Type B pancreatic cell (in vitro differentiated cells): ENCODE data around the gene PPP1R12A. TPM values are rescaled to one million over a fixed set of nuclear protein-coding genes. Genes with fewer than 3 reads are reported as not detected.

Experiments used
- DNase-seq: peaks from one replicate; pipeline ENCODE4 v3.0.0; 2021; ENCODE audit warnings: mixed read lengths; ENCODE audit not compliant: unreplicated experiment; ENCODE audit errors: extremely low spot score
- H3K27ac Mint-ChIP-seq: 2 replicates; pipeline ENCODE4 v1.8.0; 2021; ENCODE audit warnings: mild to moderate bottlenecking, mixed read lengths
- H3K27me3 Mint-ChIP-seq: 2 replicates; pipeline ENCODE4 v1.8.0; 2021; ENCODE audit warnings: mixed read lengths
- H3K36me3 Mint-ChIP-seq: 2 replicates; pipeline ENCODE4 v1.8.0; 2021; ENCODE audit warnings: mixed read lengths
- H3K4me1 Mint-ChIP-seq: one replicate; pipeline ENCODE4 v1.8.0; 2021; ENCODE audit warnings: mixed read lengths; ENCODE audit not compliant: unreplicated experiment
- H3K4me3 Mint-ChIP-seq: 2 replicates; pipeline ENCODE4 v1.8.0; 2021; ENCODE audit warnings: mild to moderate bottlenecking, mixed read lengths
- H3K9me3 Mint-ChIP-seq: 2 replicates; pipeline ENCODE4 v1.8.0; 2021; ENCODE audit warnings: mixed read lengths
- total RNA-seq: library from RNA; stranded (reverse); gene quantifications from 2 replicates; pipeline ENCODE4 v1.2.1, GENCODE V29; 2021; ENCODE audit warnings: low replicate concordance
- TF ChIP-seq, protein P1 (sequence below): fragments of 200-600 bp; sonication (generic); conservative IDR thresholded peaks from 2 replicates; pipeline ENCODE4 v1.5.0; 2021; ENCODE audit warnings: antibody characterized with exemption, mild to moderate bottlenecking

Gene PPP1R12A
- total RNA-seq, 1 donor from 2014 or later, result 78.2 TPM

- H3K4me1 Mint-ChIP-seq, result peaks cover 37% of the 10 kb centered on the region
- DNase-seq, result no peak
- peak overlapping the region; percentile 10 for H3K27ac Mint-ChIP-seq
- TF ChIP-seq, protein P1, sequence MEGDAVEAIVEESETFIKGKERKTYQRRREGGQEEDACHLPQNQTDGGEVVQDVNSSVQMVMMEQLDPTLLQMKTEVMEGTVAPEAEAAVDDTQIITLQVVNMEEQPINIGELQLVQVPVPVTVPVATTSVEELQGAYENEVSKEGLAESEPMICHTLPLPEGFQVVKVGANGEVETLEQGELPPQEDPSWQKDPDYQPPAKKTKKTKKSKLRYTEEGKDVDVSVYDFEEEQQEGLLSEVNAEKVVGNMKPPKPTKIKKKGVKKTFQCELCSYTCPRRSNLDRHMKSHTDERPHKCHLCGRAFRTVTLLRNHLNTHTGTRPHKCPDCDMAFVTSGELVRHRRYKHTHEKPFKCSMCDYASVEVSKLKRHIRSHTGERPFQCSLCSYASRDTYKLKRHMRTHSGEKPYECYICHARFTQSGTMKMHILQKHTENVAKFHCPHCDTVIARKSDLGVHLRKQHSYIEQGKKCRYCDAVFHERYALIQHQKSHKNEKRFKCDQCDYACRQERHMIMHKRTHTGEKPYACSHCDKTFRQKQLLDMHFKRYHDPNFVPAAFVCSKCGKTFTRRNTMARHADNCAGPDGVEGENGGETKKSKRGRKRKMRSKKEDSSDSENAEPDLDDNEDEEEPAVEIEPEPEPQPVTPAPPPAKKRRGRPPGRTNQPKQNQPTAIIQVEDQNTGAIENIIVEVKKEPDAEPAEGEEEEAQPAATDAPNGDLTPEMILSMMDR, result no peak
- H3K4me3 Mint-ChIP-seq, result no peak overlapping the region
- no peaks in the 10 kb centered on the region for H3K27me3 Mint-ChIP-seq
- H3K36me3 Mint-ChIP-seq, result peaks cover 6% of the 10 kb centered on the region
- no peaks in the 10 kb centered on the region for H3K9me3 Mint-ChIP-seq
Observed at GRCh38 chr12:79887890-79888289, 47.0 kb downstream of the PPP1R12A start.

GRCh38 chr12:79886917-79887519 is 47.9 kb downstream of the PPP1R12A start:
- TF ChIP-seq, protein P1, result peak; percentile 78
- no peak for DNase-seq
- Mint-ChIP-seq H3K27ac (peak overlapping the region; percentile 36), H3K9me3 (no peaks in the 10 kb centered on the region), H3K27me3 (no peaks in the 10 kb centered on the region), H3K4me3 (no peak overlapping the region), H3K4me1 (peaks cover 40% of the 10 kb centered on the region), H3K36me3 (peaks cover 12% of the 10 kb centered on the region)

DNA sequence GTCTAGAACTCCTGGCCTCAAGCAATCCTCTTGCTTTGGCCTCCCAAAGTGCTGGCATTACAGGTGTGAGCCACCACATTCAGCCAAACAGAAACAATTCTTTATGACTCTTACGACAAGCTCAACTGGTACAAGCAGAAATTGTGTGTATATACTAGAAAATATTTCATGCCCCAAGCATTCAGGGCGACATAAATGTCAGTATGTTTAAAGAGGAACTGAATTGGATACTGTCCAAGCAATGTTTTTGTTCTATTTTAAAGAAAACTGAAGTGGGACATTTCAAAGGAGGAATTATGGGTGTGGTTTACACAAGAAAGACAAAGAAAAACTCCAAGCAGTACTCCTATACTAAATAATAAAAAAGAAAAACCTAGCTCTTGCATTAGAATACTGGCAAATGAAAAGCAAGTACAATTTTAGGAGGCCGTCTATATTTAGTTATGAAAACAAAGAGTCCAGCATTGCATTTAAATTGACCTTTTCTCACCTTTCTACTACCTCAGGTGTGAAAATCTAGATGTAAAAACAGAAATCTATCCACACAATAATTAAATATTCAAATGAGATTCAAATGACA is 48.9 kb downstream of the PPP1R12A start:
- Mint-ChIP-seq H3K27ac (peak overlapping the region; percentile 45), H3K4me3 (no peak overlapping the region), H3K9me3 (no peaks in the 10 kb centered on the region), H3K27me3 (no peaks in the 10 kb centered on the region), H3K36me3 (peaks cover 13% of the 10 kb centered on the region), H3K4me1 (peaks cover 40% of the 10 kb centered on the region)
- TF ChIP-seq, protein P1, result no peak
- no peak for DNase-seq

DNA sequence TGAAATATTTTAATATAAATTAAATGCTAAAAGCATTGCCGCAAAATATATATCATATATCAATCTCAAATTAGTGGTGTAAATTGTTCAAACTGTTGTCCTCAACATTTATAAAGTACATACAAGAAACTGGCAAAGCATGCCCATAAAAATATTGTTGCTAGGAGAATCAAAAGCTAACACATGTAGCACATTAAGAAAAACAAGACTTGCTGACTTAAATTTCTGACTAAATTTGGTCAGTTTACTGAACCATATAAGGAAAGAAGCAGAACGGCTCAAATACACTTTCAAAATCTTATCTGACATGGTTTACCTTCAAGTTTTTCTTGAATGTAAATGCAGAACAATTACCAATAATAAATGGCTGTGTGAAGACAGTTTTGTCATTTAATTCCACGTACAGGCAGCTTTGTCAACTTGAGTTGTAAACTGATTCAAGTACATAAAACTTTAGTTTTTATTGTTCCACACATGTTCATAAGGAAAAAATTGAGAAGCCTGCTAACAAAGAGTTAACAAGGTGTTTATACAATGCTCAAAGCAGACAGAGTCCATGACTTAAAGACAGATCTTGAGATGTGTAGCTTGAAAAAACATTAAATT is 50.4 kb downstream of the PPP1R12A start:
- H3K27me3 Mint-ChIP-seq, result no peaks in the 10 kb centered on the region
- H3K4me3 Mint-ChIP-seq, result no peak overlapping the region
- H3K4me1 Mint-ChIP-seq, result peaks cover 38% of the 10 kb centered on the region
- no peak overlapping the region for H3K27ac Mint-ChIP-seq
- no peak for DNase-seq
- TF ChIP-seq, protein P1, result no peak
- no peaks in the 10 kb centered on the region for H3K9me3 Mint-ChIP-seq
- peaks cover 18% of the 10 kb centered on the region for H3K36me3 Mint-ChIP-seq

- Mint-ChIP-seq H3K36me3 (peaks cover 20% of the 10 kb centered on the region), H3K4me1 (peaks cover 25% of the 10 kb centered on the region), H3K4me3 (no peak overlapping the region), H3K27me3 (no peaks in the 10 kb centered on the region), H3K27ac (peak overlapping the region; percentile 1), H3K9me3 (no peaks in the 10 kb centered on the region)
- no peak for DNase-seq
- TF ChIP-seq, protein P1, result no peak
Observed at GRCh38 chr12:79883216-79883615, 51.7 kb downstream of the PPP1R12A start.
